Stimulated activated CD4-positive, alpha-beta T cell treated with anti-CD3 and anti-CD28 coated beads, Interleukin-15, amount 100 ng/mL, for 1 hour (primary cell): ENCODE data around the gene RB1.

Experiments used
- DNase-seq, 2 donors: peaks; one replicate each; pipeline ENCODE4 v3.0.0-alpha.2; 2020; ENCODE audit warnings: low read depth in 1 of 2, low spot score in 1 of 2

RB1 gene

GRCh38 chr13:48492470-48493065 is 189.0 kb downstream of the RB1 start:
- peak in 1 of 2 donors; percentile 42 for DNase-seq

GRCh38 chr13:48493066-48493765 is 189.7 kb downstream of the RB1 start:
- DNase-seq: no peak

- no peak for DNase-seq
Measured at GRCh38 chr13:48493851-48494250, 190.3 kb downstream of the RB1 start.

GRCh38 chr13:48494874-48495273 is 191.3 kb downstream of the RB1 start:
- no peak for DNase-seq

GRCh38 chr13:48496271-48497161 is 193.0 kb downstream of the RB1 start:
- no peak for DNase-seq

- no peak for DNase-seq
Measured at GRCh38 chr13:48497669-48498068, 194.1 kb downstream of the RB1 start.

- no peak for DNase-seq
Measured at GRCh38 chr13:48500652-48501197, 197.2 kb downstream of the RB1 start.

- DNase-seq: no peak
Measured at GRCh38 chr13:48501705-48502104, 198.2 kb downstream of the RB1 start.

GRCh38 chr13:48502601-48503319 is 199.2 kb downstream of the RB1 start:
- no peak for DNase-seq

GRCh38 chr13:48504606-48505005 is 201.1 kb downstream of the RB1 start:
- DNase-seq: no peak

- DNase-seq: no peak
Measured at GRCh38 chr13:48505012-48505411, 201.5 kb downstream of the RB1 start.

- no peak for DNase-seq
Measured at GRCh38 chr13:48505597-48506091, 202.1 kb downstream of the RB1 start.

GRCh38 chr13:48506092-48506701 is 202.6 kb downstream of the RB1 start:
- no peak for DNase-seq

GRCh38 chr13:48507021-48507420 is 203.5 kb downstream of the RB1 start:
- no peak for DNase-seq

- DNase-seq: no peak
Measured at GRCh38 chr13:48508011-48508410, 204.5 kb downstream of the RB1 start.

- no peak for DNase-seq
Measured at GRCh38 chr13:48510698-48511097, 207.1 kb downstream of the RB1 start.

GRCh38 chr13:48511621-48512230 is 208.2 kb downstream of the RB1 start:
- DNase-seq: no peak

GRCh38 chr13:48514793-48515192 is 211.2 kb downstream of the RB1 start:
- DNase-seq: no peak

- no peak for DNase-seq
Measured at GRCh38 chr13:48515732-48516131, 212.2 kb downstream of the RB1 start.

- DNase-seq: no peak
Measured at GRCh38 chr13:48518083-48518482, 214.5 kb downstream of the RB1 start.
